HG03097 (cell line): ENCODE measurements around the gene UFD1.

ENCODE experiments used
- ATAC-seq: cut with Tn5 transposase; IDR thresholded peaks from one replicate; pipeline ENCODE4 v1.9.1; 2021; ENCODE audit not compliant: unreplicated experiment, low FRiP score

UFD1 gene

GRCh38 chr22:19473578-19473977 is 5.4 kb downstream of the UFD1 start:
- ATAC-seq: no peak

DNA sequence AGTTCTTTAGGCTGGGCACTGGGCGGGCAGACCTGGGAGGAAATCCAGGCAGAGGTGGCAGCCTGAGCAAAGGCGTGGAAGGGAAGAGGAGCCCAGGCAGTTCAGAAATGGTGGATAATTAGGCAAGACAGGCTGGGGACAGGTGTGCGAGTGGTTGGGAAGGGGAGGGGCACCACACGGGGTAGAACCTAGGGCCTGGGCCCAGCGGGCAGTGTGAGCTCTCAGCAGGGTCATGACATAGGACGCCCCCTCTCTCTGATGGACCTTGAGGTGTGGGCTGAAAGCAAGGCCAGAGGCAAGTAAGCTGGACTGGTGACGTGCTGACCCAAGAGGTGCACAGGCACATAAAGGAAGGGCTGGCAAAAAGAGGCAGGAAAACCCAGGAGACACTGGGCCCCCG is 6.8 kb downstream of the UFD1 start:
- ATAC-seq: no peak

GRCh38 chr22:19471572-19471971 is 7.4 kb downstream of the UFD1 start:
- ATAC-seq: no peak

GRCh38 chr22:19470010-19470409 is 9.0 kb downstream of the UFD1 start:
- no peak for ATAC-seq

- ATAC-seq: no peak
Observed at GRCh38 chr22:19469421-19469820, 9.6 kb downstream of the UFD1 start.

DNA sequence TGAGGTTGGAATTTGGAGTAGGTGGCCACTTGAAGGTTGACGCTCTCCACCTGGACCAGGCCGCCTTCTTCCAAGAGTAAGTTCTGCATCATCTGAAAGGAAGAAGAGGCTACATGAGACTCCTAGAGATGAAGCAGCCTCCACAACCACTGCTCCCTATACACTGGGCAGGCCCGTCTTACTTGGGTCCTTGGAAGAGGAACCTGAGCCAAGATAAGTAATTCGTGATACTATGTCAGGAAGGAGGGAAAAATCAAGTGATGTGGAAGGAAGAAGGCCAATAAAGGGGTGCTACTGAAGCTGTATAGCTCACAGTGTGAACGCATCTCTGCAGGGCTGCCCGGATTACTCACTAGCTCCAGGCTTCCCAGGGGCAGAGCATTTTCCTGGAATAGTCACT is 11.1 kb downstream of the UFD1 start:
- no peak for ATAC-seq

- ATAC-seq: no peak
Observed at GRCh38 chr22:19466848-19467752, 11.9 kb downstream of the UFD1 start.

DNA sequence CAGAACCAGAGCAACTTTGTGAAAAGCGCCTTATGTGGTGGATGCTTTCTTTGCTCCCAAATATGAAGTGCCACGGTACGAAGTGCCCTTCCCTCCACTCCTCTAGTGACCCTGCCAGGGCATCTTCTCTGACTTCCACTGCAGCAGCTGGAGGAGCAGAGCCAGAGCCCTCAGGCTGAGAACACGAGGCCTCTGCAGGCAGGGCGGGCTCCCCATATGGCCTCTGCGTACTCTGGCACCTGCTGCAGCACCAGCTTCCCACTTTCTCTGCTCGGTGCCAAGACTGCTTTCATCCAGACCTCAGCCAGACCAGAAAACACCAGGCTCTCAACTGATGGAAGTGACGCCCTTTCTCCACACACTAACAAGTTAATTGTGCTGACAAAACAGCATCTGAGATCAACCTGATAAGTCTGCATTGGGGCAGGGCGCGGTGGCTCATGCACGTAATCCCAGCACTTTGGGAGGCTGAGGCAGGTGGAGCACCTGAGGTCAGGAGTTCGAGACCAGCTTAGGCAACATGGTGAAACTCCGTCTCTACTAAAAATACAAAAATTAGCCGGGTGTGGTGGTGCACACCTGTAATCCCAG is 12.8 kb downstream of the UFD1 start:
- no peak for ATAC-seq

DNA sequence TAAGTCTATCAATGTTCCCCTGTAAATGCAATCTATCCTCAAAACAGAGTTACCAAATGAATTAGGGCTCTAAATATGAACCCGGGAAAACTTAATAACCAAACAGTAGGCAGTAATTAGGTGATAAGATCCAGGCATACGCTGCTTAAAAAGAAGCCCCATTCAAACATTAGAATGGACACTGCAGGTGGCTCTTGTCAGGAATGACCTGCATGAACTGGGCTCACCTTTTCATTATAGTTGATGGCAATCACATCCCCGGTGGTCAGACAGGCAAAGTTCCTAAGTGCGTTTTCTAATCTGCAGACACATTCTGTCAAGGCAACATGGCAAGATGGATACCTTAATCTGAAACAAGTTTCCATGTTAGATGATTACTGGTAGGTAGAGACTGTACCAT is 14.0 kb downstream of the UFD1 start:
- ATAC-seq: no peak

DNA sequence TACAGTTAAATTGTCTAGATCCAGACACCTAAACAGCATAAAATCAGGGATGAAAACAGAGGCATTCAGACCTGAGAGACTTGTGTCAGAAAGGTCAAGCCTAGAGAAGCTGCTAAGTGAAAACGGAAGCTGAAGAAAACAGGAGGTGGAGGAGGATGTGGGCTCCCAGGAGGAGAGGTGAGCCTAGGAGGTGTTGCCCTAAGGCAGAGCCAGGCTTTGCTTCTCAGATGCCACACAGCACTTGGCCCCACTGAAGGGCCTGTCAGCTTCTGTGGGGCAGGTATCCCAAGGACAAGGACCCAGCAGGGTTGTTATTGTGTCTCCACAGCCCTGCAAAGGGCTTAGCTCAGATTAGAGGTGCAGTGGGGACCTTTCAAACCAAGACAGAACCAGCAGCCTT is 14.4 kb downstream of the UFD1 start:
- ATAC-seq: no peak

GRCh38 chr22:19463491-19464469 is 15.2 kb downstream of the UFD1 start:
- ATAC-seq: no peak

DNA sequence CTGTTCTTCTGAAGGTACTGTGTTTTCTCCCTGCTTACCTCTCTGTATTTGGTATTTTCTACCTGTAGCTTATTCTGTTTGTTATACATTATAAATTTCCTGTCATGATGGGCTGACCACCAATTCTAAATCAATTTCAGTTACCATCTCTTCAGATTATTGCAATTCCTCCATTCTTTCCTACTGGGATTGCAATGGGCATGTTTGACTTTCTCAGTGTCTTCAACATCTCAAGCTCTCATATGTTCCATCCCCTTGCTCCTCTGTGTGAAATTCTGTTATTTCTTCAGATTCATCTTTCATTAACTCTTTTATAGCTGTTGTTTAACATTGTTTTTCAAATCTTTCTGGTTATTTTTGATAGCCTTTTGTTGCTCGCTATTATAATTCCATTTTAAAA is 16.0 kb downstream of the UFD1 start:
- no peak for ATAC-seq

DNA sequence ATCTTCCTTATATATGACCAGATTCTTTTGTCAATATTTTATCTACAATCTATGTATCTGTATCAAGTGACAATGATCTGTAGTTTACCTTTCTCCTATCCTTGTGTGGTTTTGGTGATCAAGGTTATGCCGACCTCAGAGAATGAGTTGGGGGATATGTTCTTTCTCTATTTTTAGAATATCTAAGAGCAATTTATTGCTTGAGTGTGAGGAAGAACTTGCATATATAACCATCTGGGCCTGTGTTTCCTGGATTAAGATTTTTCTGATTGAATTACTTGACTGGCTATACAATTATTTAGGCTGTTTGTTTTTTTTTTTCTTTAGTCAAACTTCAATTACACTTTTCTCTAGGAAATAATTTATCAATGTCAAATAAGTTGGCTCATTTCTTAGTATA is 17.5 kb downstream of the UFD1 start:
- no peak for ATAC-seq

GRCh38 chr22:19460036-19460435 is 19.0 kb downstream of the UFD1 start:
- no peak for ATAC-seq

- ATAC-seq: no peak
Observed at GRCh38 chr22:19457828-19458428, 21.1 kb downstream of the UFD1 start.

DNA sequence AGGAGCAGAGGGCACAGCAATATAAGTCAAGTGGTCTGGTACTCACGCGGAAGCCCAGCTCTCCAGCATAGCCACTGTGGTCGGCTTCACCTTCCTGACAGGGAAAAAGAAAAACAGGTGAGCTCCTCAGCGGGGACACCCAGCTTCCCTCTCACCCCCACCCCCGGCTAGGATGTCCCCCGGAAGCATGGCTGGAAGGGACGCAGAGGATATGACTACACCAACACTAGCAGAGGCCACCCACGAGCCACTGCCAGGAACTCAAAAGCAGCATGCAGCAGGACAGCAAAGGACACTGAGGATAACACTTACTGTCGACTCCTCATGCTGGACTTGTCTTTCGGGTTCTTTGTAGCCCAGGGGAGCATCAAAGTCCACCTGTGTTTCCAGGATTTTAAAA is 22.5 kb downstream of the UFD1 start:
- no peak for ATAC-seq

DNA sequence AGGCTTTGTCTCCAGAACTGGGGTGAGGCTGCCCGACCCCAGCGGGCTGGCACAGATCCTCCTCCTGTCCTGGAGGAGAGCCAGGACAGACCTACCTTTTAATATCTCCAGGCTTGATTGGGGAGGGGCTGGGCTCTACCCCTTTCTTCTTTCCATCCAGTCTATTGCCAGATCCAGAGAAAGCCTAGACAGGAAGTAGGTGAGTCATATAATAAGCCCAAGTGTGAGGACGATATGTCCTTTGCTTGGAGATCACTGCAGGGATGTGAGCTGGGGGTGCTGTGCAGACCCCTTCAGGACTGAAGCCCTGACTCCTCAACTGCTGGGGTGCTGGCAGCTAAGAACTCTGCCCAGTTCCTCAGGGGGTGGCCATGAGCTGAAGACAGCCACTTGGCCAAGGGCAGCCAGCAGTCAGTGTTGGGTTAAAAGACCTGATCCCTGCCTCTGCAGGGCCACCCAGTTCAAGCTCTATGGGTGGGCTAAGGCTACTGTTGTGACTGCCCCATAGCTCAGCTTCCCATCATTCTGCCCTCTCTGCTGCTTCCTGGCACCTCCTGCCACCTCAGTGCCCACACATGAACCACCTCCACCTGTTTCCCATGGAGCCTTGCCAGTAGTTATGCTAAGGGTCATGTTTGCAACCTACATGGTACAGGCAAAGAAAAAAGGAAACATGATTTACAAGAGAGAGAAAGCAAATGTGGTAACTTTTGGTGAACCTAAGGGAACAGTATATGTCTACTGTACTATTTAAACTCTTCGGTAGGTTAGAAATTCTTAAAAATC is 23.2 kb downstream of the UFD1 start:
- ATAC-seq: no peak

DNA sequence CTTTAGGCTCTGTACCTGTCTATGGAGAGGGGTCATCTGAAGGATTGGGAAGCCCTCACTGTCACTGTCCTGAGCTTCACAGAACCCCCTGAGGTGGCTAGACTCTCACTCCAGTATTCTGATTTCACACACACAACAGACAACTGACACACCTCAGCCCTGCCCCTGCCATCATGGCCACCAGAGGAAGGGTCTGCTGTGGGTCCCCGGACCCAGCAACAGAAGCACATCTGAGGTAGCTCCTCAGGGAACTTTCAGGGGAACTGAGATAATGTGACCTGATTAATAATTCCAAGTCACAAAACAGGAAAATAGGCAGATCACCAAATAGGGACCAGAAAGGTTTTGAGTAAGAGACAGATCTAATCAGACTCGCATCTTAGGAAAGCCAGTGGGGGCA is 24.0 kb downstream of the UFD1 start:
- no peak for ATAC-seq

- no peak for ATAC-seq
Observed at GRCh38 chr22:19454156-19454555, 24.8 kb downstream of the UFD1 start.

GRCh38 chr22:19453718-19454117 is 25.3 kb downstream of the UFD1 start:
- no peak for ATAC-seq
